ENCODE measurements around the gene COL21A1. TPM values are rescaled to one million over a fixed set of nuclear protein-coding genes. Genes with fewer than 3 reads are reported as not detected.

COL21A1 gene
- total RNA-seq, 1 experiment from 2014 or later, result 1.8 TPM

DNA sequence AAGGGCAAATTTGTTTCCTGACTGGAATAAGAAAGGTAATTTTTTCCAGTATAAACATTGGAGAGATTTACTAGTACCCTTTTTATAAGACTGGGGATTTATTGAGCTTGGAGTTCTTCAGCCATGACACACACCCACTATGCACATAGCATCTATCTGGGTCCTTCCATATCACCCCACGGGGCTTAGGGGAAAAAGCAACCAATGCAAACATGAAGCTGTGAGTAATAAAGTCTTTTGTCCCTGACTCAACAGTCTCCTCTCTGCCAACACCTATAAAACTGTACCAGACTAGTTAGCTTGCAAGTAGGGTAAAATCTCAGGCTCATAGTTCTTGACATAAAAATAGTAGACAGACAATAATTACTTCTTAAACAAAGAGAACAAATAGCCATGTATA, 23.4 kb downstream of the COL21A1 start:
- no peaks in the 10 kb centered on the region for H3K9me3 Mint-ChIP-seq
- no peak overlapping the region for H2BK120ac ChIP-seq (ENCODE audit: low read depth, low read length, poor library complexity, severe bottlenecking)
- no peaks in the 10 kb centered on the region for H3K79me2 ChIP-seq (ENCODE audit: insufficient read depth, low read length)
- no peak overlapping the region for H3K18ac ChIP-seq (ENCODE audit: insufficient read length, low read depth, low read length)
- H3K56ac ChIP-seq (ENCODE audit: insufficient read length, low read depth, low read length), result no peak overlapping the region
- no peak overlapping the region for H3K14ac ChIP-seq (ENCODE audit: insufficient read depth, low read length)
- no CpG with 5 or more reads among the region's 1 CpG for WGBS (ENCODE audit: extremely low coverage, insufficient read length, low lambda C conversion rate)
- H3K4me3 Mint-ChIP-seq, result no peak overlapping the region
- H2AK5ac ChIP-seq (ENCODE audit: insufficient read length, low read length), result no peak overlapping the region
- H4K20me1 ChIP-seq (ENCODE audit: control insufficient read depth, insufficient read depth, insufficient read length), result no peaks in the 10 kb centered on the region
- TF ChIP-seq CTCF (conservative IDR thresholded peaks at IDR 0.05), result no peak
- no peak overlapping the region for H3K4me2 ChIP-seq (ENCODE audit: insufficient read depth, insufficient read length, low read length)
- no peak overlapping the region for H2BK20ac ChIP-seq (ENCODE audit: low read depth, low read length, poor library complexity, severe bottlenecking)
- H3K27me3 Mint-ChIP-seq (ENCODE audit: low read depth), result no peaks in the 10 kb centered on the region
- H2BK15ac ChIP-seq (ENCODE audit: low read depth, low read length), result no peak overlapping the region
- no peaks in the 10 kb centered on the region for H3K4me1 ChIP-seq (ENCODE audit: insufficient read depth, low read length)
- no peak overlapping the region for H3K27ac ChIP-seq (ENCODE audit: insufficient read length, low read depth, low read length)
- H3K9ac ChIP-seq (ENCODE audit: extremely low read depth, insufficient read length, low read length), result no peak overlapping the region
- H3K23ac ChIP-seq (ENCODE audit: insufficient read length, low read depth, low read length), result no peak overlapping the region
- no peaks in the 10 kb centered on the region for H3K79me1 ChIP-seq (ENCODE audit: insufficient read depth, low read depth, low read length, poor library complexity, severe bottlenecking)
- no peak overlapping the region for H4K8ac ChIP-seq (replicated peaks; ENCODE audit: insufficient read length, low read depth, low read length)
- H2BK12ac ChIP-seq (ENCODE audit: insufficient read length, low read depth, low read length), result no peak overlapping the region
- H3K23me2 ChIP-seq (ENCODE audit: insufficient read length, low read depth, low read length, poor library complexity, severe bottlenecking), result no peaks in the 10 kb centered on the region
- H3K27ac Mint-ChIP-seq, result no peak overlapping the region
- H4K91ac ChIP-seq (ENCODE audit: insufficient read length, low read depth, low read length), result no peak overlapping the region
- no peak overlapping the region for H4K5ac ChIP-seq (ENCODE audit: insufficient read length, low read depth, low read length)
- no peaks in the 10 kb centered on the region; a peak in 1 of 4 replicates for H3K4me1 Mint-ChIP-seq
- H3K4ac ChIP-seq (ENCODE audit: low read depth, low read length), result no peak overlapping the region
- no peak for DNase-seq
- no peaks in the 10 kb centered on the region for H3K36me3 Mint-ChIP-seq (ENCODE audit: insufficient read depth in 1 of 3, low read depth in 3 of 3)
- no peaks in the 10 kb centered on the region for H3K9me3 ChIP-seq (ENCODE audit: control insufficient read depth, low read depth, low read length)
- no peak overlapping the region for H2AFZ ChIP-seq (ENCODE audit: low read length)
- H3K27me3 ChIP-seq (ENCODE audit: insufficient read depth, low read length), result no peaks in the 10 kb centered on the region
- H3T11ph ChIP-seq (ENCODE audit: low read length), result no peak overlapping the region
- no peak overlapping the region for H2BK5ac ChIP-seq (ENCODE audit: insufficient read length, low read length)
